ENCODE data around the gene SOAT2.

Gene SOAT2

DNA sequence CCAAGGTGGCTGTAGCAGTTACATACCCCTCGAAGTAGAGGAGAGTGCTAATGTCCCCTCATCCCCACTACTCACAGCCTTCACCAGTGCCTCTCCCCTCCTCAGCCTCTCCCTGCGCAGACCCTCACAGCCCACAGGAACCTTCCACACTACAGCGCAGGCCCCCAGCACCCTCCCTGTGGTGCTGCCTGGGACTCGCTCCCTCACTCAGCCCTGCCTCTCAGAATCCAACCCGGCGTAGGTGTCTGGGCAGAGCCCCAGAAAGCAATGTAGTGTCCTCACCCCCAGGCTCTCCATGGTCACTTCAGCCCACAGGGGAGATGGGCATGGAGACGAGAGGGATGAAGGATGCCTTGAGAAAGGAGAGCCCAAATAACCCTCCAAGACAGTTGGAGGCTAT lies 66.4 kb downstream of the SOAT2 start:
- no peak for DNase-seq (ENCODE audit: extremely low read depth, low read depth)
- no peak overlapping the region for H3K4me3 ChIP-seq (replicated peaks; ENCODE audit: low read depth, low read length)
- TF ChIP-seq, protein P1, sequence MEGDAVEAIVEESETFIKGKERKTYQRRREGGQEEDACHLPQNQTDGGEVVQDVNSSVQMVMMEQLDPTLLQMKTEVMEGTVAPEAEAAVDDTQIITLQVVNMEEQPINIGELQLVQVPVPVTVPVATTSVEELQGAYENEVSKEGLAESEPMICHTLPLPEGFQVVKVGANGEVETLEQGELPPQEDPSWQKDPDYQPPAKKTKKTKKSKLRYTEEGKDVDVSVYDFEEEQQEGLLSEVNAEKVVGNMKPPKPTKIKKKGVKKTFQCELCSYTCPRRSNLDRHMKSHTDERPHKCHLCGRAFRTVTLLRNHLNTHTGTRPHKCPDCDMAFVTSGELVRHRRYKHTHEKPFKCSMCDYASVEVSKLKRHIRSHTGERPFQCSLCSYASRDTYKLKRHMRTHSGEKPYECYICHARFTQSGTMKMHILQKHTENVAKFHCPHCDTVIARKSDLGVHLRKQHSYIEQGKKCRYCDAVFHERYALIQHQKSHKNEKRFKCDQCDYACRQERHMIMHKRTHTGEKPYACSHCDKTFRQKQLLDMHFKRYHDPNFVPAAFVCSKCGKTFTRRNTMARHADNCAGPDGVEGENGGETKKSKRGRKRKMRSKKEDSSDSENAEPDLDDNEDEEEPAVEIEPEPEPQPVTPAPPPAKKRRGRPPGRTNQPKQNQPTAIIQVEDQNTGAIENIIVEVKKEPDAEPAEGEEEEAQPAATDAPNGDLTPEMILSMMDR (IDR thresholded peaks at IDR 0.05; ENCODE audit: low read depth, low read length, missing control alignments), result no peak

DNA sequence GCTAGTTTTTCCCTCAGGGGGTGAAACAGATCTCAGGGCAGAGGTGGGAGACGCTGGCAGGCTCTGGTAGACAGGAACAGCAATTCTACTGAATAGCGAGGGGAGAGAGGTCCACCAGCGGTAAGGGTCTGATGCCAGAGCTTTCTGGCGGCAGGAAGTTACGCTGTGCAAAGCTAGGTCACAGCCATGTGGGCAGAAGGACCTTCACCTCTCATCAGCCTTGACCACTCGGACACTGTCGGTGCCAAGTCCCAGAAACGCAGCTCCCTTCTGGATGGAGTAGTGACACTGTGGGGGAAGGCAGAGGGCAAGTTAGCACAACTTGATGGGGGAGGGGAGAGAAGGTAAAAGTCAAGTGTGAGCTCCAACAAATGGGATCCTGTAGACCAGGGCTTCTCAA lies 66.9 kb downstream of the SOAT2 start:
- H3K4me3 ChIP-seq (replicated peaks; ENCODE audit: low read depth, low read length), result no peak overlapping the region

DNA sequence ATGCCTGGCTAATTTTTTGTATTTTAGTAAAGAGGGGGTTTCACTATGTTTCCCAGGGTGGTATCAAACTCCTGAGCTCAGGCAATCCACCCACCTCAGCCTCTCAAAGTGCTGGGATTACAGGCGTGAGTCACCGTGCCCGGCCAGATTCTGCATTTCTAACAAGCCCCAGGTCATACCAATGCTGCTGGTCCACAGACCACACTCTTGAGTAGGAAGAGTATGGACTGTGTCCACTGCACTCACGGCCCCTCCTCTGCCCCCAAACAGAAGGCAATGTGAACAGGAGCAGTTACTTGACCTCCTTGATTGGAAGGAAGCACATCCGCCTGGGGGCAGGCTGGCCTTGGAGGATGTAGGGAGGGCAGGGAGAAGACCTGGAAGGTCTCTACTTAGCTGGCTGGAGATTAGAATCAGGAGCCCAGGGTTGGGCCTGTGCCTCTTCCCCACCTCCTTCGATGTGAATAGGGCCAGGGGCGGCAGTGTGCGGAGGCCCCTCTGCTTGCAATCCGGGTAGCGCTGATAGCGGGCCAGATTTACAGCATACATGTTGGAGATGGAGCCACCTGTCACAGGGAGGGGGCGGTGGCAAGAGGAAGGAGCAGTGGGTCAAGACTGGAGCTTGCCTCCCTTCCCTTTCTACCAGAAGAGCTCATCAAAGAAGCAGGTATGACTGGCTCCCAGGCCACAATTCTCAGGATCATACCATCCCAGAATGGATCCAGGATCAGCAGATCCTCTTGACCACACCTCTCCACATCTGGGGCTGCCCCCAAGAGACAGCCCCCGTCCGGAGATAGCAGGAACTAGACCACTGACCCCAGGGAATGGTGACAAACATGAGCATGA lies 67.8 kb downstream of the SOAT2 start:
- no peak for DNase-seq (ENCODE audit: extremely low read depth, low read depth)
- no peak overlapping the region for H3K4me3 ChIP-seq (replicated peaks; ENCODE audit: low read depth, low read length)
- TF ChIP-seq, protein P1 (IDR thresholded peaks at IDR 0.05; ENCODE audit: low read depth, low read length, missing control alignments), result no peak

More for the DNA sequence above, 66.9 kb downstream of the SOAT2 start:
- no peak for DNase-seq (ENCODE audit: extremely low read depth, low read depth)
- TF ChIP-seq, protein P1 (IDR thresholded peaks at IDR 0.05; ENCODE audit: low read depth, low read length, missing control alignments), result no peak

DNA sequence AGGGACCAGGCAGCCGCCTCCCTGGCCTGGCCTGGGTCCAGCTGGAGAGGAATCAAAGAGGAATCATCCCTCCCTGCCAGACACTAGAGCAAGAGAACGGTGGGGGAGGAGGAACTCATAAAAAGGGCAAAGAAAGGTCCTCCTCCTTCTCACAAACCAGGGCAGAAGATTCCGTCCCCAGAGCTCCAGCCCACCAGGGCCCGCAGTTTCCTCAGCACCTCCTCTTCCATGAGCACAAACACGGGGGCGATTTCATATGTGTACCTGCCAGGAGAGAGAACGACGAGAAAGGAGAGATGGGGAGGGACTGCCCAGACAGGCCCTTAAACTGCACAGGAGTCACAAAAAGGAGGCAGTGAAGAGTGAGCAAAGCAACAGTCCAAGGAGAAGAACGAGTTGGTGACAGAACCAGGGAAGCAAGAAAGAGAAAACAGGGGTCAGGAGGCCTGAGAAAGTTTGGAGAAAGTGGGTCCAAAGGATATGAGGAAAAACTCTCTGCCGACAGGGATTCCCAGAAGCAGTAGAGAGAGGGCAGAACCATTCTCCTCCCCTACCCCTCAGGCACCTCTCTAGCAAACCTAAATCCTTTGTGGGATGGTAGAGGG lies 68.5 kb downstream of the SOAT2 start:
- H3K4me3 ChIP-seq (replicated peaks; ENCODE audit: low read depth, low read length), result no peak overlapping the region
- no peak for DNase-seq (ENCODE audit: extremely low read depth, low read depth)
- TF ChIP-seq, protein P1 (IDR thresholded peaks at IDR 0.05; ENCODE audit: low read depth, low read length, missing control alignments), result no peak

- H3K4me3 ChIP-seq (replicated peaks; ENCODE audit: low read depth, low read length), result no peak overlapping the region
- TF ChIP-seq, protein P1 (IDR thresholded peaks at IDR 0.05; ENCODE audit: low read depth, low read length, missing control alignments), result no peak
- DNase-seq (ENCODE audit: extremely low read depth, low read depth), result no peak
Observed at GRCh38 chr12:53172352-53172751, 69.1 kb downstream of the SOAT2 start.

GRCh38 chr12:53173085-53173715 lies 69.9 kb downstream of the SOAT2 start:
- DNase-seq (ENCODE audit: extremely low read depth, low read depth), result no peak
- TF ChIP-seq, protein P1 (IDR thresholded peaks at IDR 0.05; ENCODE audit: low read depth, low read length, missing control alignments), result no peak
- no peak overlapping the region for H3K4me3 ChIP-seq (replicated peaks; ENCODE audit: low read depth, low read length)

All from HFF-Myc (cell line).